ENCODE data around the gene HEMGN.
A peak's percentile ranks its signal among the peaks of the same experiment; 100 is the strongest.

HEMGN gene

GRCh38 chr9:97904725-97905124 lies 33.2 kb downstream of the HEMGN start:
- Histone ChIP-seq H4K20me1 (peaks cover 35% of the 10 kb centered on the region), H3K4me3 (no peak overlapping the region), H3K27ac (no peak overlapping the region), H3K4me1 (peaks cover 38% of the 10 kb centered on the region), H3K4me2 (peak overlapping the region; percentile 40), H3K27me3 (no peaks in the 10 kb centered on the region), H3K9me3 (no peaks in the 10 kb centered on the region), H3K36me3 (peaks cover 34% of the 10 kb centered on the region), H3K9ac (no peak overlapping the region)
- TF ChIP-seq Cebpa-rat (IDR thresholded peaks at IDR 0.05): no peak

- H3K27me3 ChIP-seq: no peaks in the 10 kb centered on the region
- H3K27ac ChIP-seq: no peak overlapping the region
- H3K4me1 ChIP-seq: peaks cover 38% of the 10 kb centered on the region
- no peak overlapping the region for H3K4me3 ChIP-seq
- no peak overlapping the region for H3K9ac ChIP-seq
- H3K36me3 ChIP-seq: peaks cover 19% of the 10 kb centered on the region
- peaks cover 35% of the 10 kb centered on the region for H4K20me1 ChIP-seq
- no peak overlapping the region for H3K4me2 ChIP-seq
- H3K9me3 ChIP-seq: no peaks in the 10 kb centered on the region
- no peak for TF ChIP-seq Cebpa-rat (IDR thresholded peaks at IDR 0.05)
These were observed 34.8 kb downstream of the HEMGN start for GRCh38 chr9:97903177-97903576.

- H3K27ac ChIP-seq: no peak overlapping the region
- H3K4me3 ChIP-seq: no peak overlapping the region
- TF ChIP-seq Cebpa-rat (IDR thresholded peaks at IDR 0.05): no peak
- peaks cover 13% of the 10 kb centered on the region for H3K36me3 ChIP-seq
- H3K9ac ChIP-seq: no peak overlapping the region
- no peak overlapping the region for H3K4me2 ChIP-seq
- peaks cover 18% of the 10 kb centered on the region for H3K4me1 ChIP-seq
- peaks cover 16% of the 10 kb centered on the region for H4K20me1 ChIP-seq
- no peaks in the 10 kb centered on the region for H3K27me3 ChIP-seq
- H3K9me3 ChIP-seq: no peaks in the 10 kb centered on the region
These were observed 37.0 kb downstream of the HEMGN start for GRCh38 chr9:97900738-97901565.

GRCh38 chr9:97900103-97900737 lies 37.8 kb downstream of the HEMGN start:
- no peak for TF ChIP-seq Cebpa-rat (IDR thresholded peaks at IDR 0.05)
- H4K20me1 ChIP-seq: peaks cover 9% of the 10 kb centered on the region
- H3K4me2 ChIP-seq: no peak overlapping the region
- H3K4me1 ChIP-seq: peaks cover 11% of the 10 kb centered on the region
- peaks cover 13% of the 10 kb centered on the region for H3K36me3 ChIP-seq
- H3K4me3 ChIP-seq: no peak overlapping the region
- no peaks in the 10 kb centered on the region for H3K9me3 ChIP-seq
- H3K27me3 ChIP-seq: no peaks in the 10 kb centered on the region
- H3K27ac ChIP-seq: no peak overlapping the region
- no peak overlapping the region for H3K9ac ChIP-seq

- H3K27ac ChIP-seq: no peak overlapping the region
- H3K27me3 ChIP-seq: no peaks in the 10 kb centered on the region
- 0 out of 2 replicates have a peak, but pooled peaks cover 7% of the 10 kb centered on the region for H3K36me3 ChIP-seq
- TF ChIP-seq Cebpa-rat (IDR thresholded peaks at IDR 0.05): no peak
- no peaks in the 10 kb centered on the region; the same call in 1 of the 2 replicates for H3K4me1 ChIP-seq
- H3K4me3 ChIP-seq: no peak overlapping the region
- H4K20me1 ChIP-seq: no peaks in the 10 kb centered on the region
- no peak overlapping the region for H3K9ac ChIP-seq
- H3K9me3 ChIP-seq: peaks cover 14% of the 10 kb centered on the region
- no peak overlapping the region for H3K4me2 ChIP-seq
These were observed 42.2 kb downstream of the HEMGN start for GRCh38 chr9:97895695-97896332.

GRCh38 chr9:97895211-97895610 lies 42.8 kb downstream of the HEMGN start:
- TF ChIP-seq Cebpa-rat (IDR thresholded peaks at IDR 0.05): no peak
- H3K4me2 ChIP-seq: no peak overlapping the region
- H3K27ac ChIP-seq: no peak overlapping the region
- H3K36me3 ChIP-seq: 0 out of 2 replicates have a peak, but pooled peaks cover 2% of the 10 kb centered on the region
- H3K4me1 ChIP-seq: no peaks in the 10 kb centered on the region; the same call in 1 of the 2 replicates
- no peak overlapping the region for H3K9ac ChIP-seq
- H3K9me3 ChIP-seq: peaks cover 14% of the 10 kb centered on the region
- H3K4me3 ChIP-seq: no peak overlapping the region
- no peaks in the 10 kb centered on the region for H3K27me3 ChIP-seq
- no peaks in the 10 kb centered on the region for H4K20me1 ChIP-seq

GRCh38 chr9:97892421-97892820 lies 45.6 kb downstream of the HEMGN start:
- peaks cover 14% of the 10 kb centered on the region for H3K9me3 ChIP-seq
- no peaks in the 10 kb centered on the region for H3K36me3 ChIP-seq
- no peak for TF ChIP-seq Cebpa-rat (IDR thresholded peaks at IDR 0.05)
- no peak overlapping the region for H3K4me2 ChIP-seq
- H3K4me1 ChIP-seq: no peaks in the 10 kb centered on the region; the same call in 1 of the 2 replicates
- H3K27me3 ChIP-seq: no peaks in the 10 kb centered on the region
- H3K27ac ChIP-seq: no peak overlapping the region
- no peak overlapping the region for H3K4me3 ChIP-seq
- H4K20me1 ChIP-seq: no peaks in the 10 kb centered on the region
- H3K9ac ChIP-seq: no peak overlapping the region

GRCh38 chr9:97891736-97892135 lies 46.2 kb downstream of the HEMGN start:
- TF ChIP-seq Cebpa-rat (IDR thresholded peaks at IDR 0.05): no peak

GRCh38 chr9:97889941-97890887 lies 47.8 kb downstream of the HEMGN start:
- H3K4me1 ChIP-seq: no peaks in the 10 kb centered on the region; the same call in 1 of the 2 replicates
- H3K27me3 ChIP-seq: no peaks in the 10 kb centered on the region
- peaks cover 14% of the 10 kb centered on the region for H3K9me3 ChIP-seq
- no peaks in the 10 kb centered on the region for H4K20me1 ChIP-seq
- H3K4me3 ChIP-seq: no peak overlapping the region
- no peaks in the 10 kb centered on the region for H3K36me3 ChIP-seq
- TF ChIP-seq Cebpa-rat (IDR thresholded peaks at IDR 0.05): no peak
- H3K4me2 ChIP-seq: no peak overlapping the region
- H3K9ac ChIP-seq: no peak overlapping the region
- H3K27ac ChIP-seq: no peak overlapping the region

More at GRCh38 chr9:97891736-97892135, 46.2 kb downstream of the HEMGN start:
- no peaks in the 10 kb centered on the region for H3K27me3 ChIP-seq
- no peaks in the 10 kb centered on the region; the same call in 1 of the 2 replicates for H3K4me1 ChIP-seq
- H3K27ac ChIP-seq: no peak overlapping the region
- peaks cover 14% of the 10 kb centered on the region for H3K9me3 ChIP-seq
- H3K9ac ChIP-seq: no peak overlapping the region
- H3K4me3 ChIP-seq: no peak overlapping the region
- no peaks in the 10 kb centered on the region for H4K20me1 ChIP-seq
- no peaks in the 10 kb centered on the region for H3K36me3 ChIP-seq
- H3K4me2 ChIP-seq: no peak overlapping the region
